DOHH2 (cell line): ENCODE data around the gene CAPN1.
"Not testable (repeated sequence)": the region's sequence is repeated elsewhere in the genome, so short reads cannot be mapped to it uniquely, and the experiment has no call there.

Experiments used
- H3F3A ChIP-seq: fragments of 200-600 bp; sonication (generic), shearing (Covaris generic); 2 replicates; pipeline ENCODE4 v1.6.0; 2016; ENCODE audit warnings: antibody characterized with exemption, mild to moderate bottlenecking; ENCODE audit not compliant: control insufficient read depth, insufficient read depth
- H3K27ac ChIP-seq: fragments of 200-600 bp; sonication (generic); 2 replicates; pipeline ENCODE4 v1.5.1; 2014; ENCODE audit warnings: low read depth, mild to moderate bottlenecking, low read length, moderate library complexity
- H3K27me3 ChIP-seq: fragments of 200-600 bp; sonication (generic); 2 replicates; pipeline ENCODE4 v1.6.1; 2014; ENCODE audit warnings: mild to moderate bottlenecking, low read length, mixed read lengths; ENCODE audit not compliant: control insufficient read depth
- H3K36me3 ChIP-seq: fragments of 200-600 bp; sonication (generic); 2 replicates; pipeline ENCODE4 v1.6.1; 2014; ENCODE audit warnings: mild to moderate bottlenecking, low read length, moderate library complexity, mixed read lengths; ENCODE audit not compliant: control insufficient read depth
- H3K4me1 ChIP-seq: fragments of 200-600 bp; sonication (generic); 2 replicates; pipeline ENCODE4 v1.6.1; 2014; ENCODE audit warnings: mild to moderate bottlenecking, low read length, mixed read lengths; ENCODE audit not compliant: control insufficient read depth
- H3K4me2 ChIP-seq: fragments of 200-600 bp; sonication (generic); 2 replicates; pipeline ENCODE4 v1.6.0; 2014; ENCODE audit warnings: mild to moderate bottlenecking, low read length, moderate library complexity
- H3K4me3 ChIP-seq: fragments of 200-600 bp; sonication (generic); 2 replicates; pipeline ENCODE4 v1.5.1; 2014; ENCODE audit warnings: mild to moderate bottlenecking, low read length, mixed read lengths
- H3K79me2 ChIP-seq: fragments of 200-600 bp; sonication (generic); 2 replicates; pipeline ENCODE4 v1.6.1; 2014; ENCODE audit warnings: mild to moderate bottlenecking, low read length, mixed read lengths; ENCODE audit not compliant: control insufficient read depth
- H3K9me2 ChIP-seq: fragments of 200-600 bp; sonication (generic); replicated peaks from 2 replicates; pipeline ENCODE4 v1.6.1; 2014; ENCODE audit warnings: mild to moderate bottlenecking, low read length, mixed read lengths; ENCODE audit not compliant: control insufficient read depth
- H3K9me3 ChIP-seq: fragments of 200-600 bp; sonication (generic); 2 replicates; pipeline ENCODE4 v1.6.1; 2014; ENCODE audit warnings: antibody characterized with exemption, low read length, mixed read lengths; ENCODE audit not compliant: control insufficient read depth, insufficient read depth
- H4K20me1 ChIP-seq: fragments of 200-600 bp; sonication (generic); 2 replicates; pipeline ENCODE4 v1.6.0; 2014; ENCODE audit warnings: low read depth, mild to moderate bottlenecking, antibody characterized with exemption, low read length, moderate library complexity; ENCODE audit not compliant: control insufficient read depth, insufficient read depth
- CTCF ChIP-seq: fragments of 200-600 bp; sonication (generic); IDR thresholded peaks from one replicate; pipeline ENCODE4 v1.5.1; 2014; ENCODE audit warnings: antibody characterized with exemption, mild to moderate bottlenecking, low read depth, low read length; ENCODE audit not compliant: poor library complexity, severe bottlenecking
- EZH2phosphoT487 ChIP-seq: fragments of 200-600 bp; sonication (generic); IDR thresholded peaks from 2 replicates; pipeline ENCODE4 v1.6.1; 2017; ENCODE audit warnings: borderline replicate concordance, mild to moderate bottlenecking, antibody characterized with exemption, low read length, moderate library complexity, mixed read lengths

CAPN1 gene

GRCh38 chr11:65242389-65242788, 60.7 kb downstream of the CAPN1 start:
- Histone ChIP-seq H3K27me3 (no peaks in the 10 kb centered on the region), H3K4me3 (no peak overlapping the region), H3K27ac (no peak overlapping the region), H3K36me3 (no peaks in the 10 kb centered on the region), H3K79me2 (no peaks in the 10 kb centered on the region), H3K4me1 (no peaks in the 10 kb centered on the region), H3K4me2 (no peak overlapping the region), H3K9me2 (no peaks in the 10 kb centered on the region), H4K20me1 (no peaks in the 10 kb centered on the region), H3F3A (no peaks in the 10 kb centered on the region), H3K9me3 (peaks cover 12% of the 10 kb centered on the region)
- TF ChIP-seq CTCF = no peak
- no peak for TF ChIP-seq EZH2phosphoT487

GRCh38 chr11:65243797-65244196, 62.1 kb downstream of the CAPN1 start:
- no peak overlapping the region for H3K4me2 ChIP-seq
- 0 out of 2 replicates have a peak, but pooled peaks cover 2% of the 10 kb centered on the region for H3K27me3 ChIP-seq
- no peak overlapping the region for H3K27ac ChIP-seq

GRCh38 chr11:65245046-65245445, 63.3 kb downstream of the CAPN1 start:
- H3K36me3 ChIP-seq, H3K4me2 ChIP-seq, H3K4me3 ChIP-seq, H3F3A ChIP-seq, H3K9me2 ChIP-seq, H3K79me2 ChIP-seq, H4K20me1 ChIP-seq, H3K27ac ChIP-seq, H3K27me3 ChIP-seq, H3K4me1 ChIP-seq: not testable (repeated sequence)
- H3K9me3 ChIP-seq = peaks cover 12% of the 10 kb centered on the region

More at GRCh38 chr11:65243797-65244196, 62.1 kb downstream of the CAPN1 start:
- Histone ChIP-seq H3K9me3 (peaks cover 12% of the 10 kb centered on the region), H3K4me1 (no peaks in the 10 kb centered on the region), H3F3A (no peaks in the 10 kb centered on the region), H3K79me2 (no peaks in the 10 kb centered on the region), H4K20me1 (no peaks in the 10 kb centered on the region), H3K9me2 (no peaks in the 10 kb centered on the region), H3K4me3 (no peak overlapping the region), H3K36me3 (no peaks in the 10 kb centered on the region)
- TF ChIP-seq EZH2phosphoT487 (no peak), CTCF (no peak)

- H3K4me2 ChIP-seq = no peak overlapping the region
- H3K36me3 ChIP-seq = no peaks in the 10 kb centered on the region
- peaks cover 3% of the 10 kb centered on the region; the same call in 1 of the 2 replicates for H3K4me1 ChIP-seq
- no peaks in the 10 kb centered on the region for H3F3A ChIP-seq
- H4K20me1 ChIP-seq = no peaks in the 10 kb centered on the region
- H3K9me3 ChIP-seq = peaks cover 12% of the 10 kb centered on the region
- no peaks in the 10 kb centered on the region for H3K9me2 ChIP-seq
- TF ChIP-seq EZH2phosphoT487 = no peak
- no peak for TF ChIP-seq CTCF
- H3K4me3 ChIP-seq = no peak overlapping the region
- H3K27me3 ChIP-seq = 0 out of 2 replicates have a peak, but pooled peaks cover 2% of the 10 kb centered on the region
- H3K79me2 ChIP-seq = no peaks in the 10 kb centered on the region
- no peak overlapping the region for H3K27ac ChIP-seq
These were observed 64.8 kb downstream of the CAPN1 start for GRCh38 chr11:65246506-65246905.

- H3K9me3 ChIP-seq, H3K9me2 ChIP-seq, H4K20me1 ChIP-seq, H3K4me3 ChIP-seq, H3K27ac ChIP-seq, H3K4me1 ChIP-seq, H3K27me3 ChIP-seq, H3K79me2 ChIP-seq, H3K36me3 ChIP-seq, H3F3A ChIP-seq, H3K4me2 ChIP-seq: not testable (repeated sequence)
These were observed 66.5 kb downstream of the CAPN1 start for GRCh38 chr11:65248184-65248710.
